GM21423 (cell line): ENCODE data around the gene SNAP29.
"Not testable (repeated sequence)": the region's sequence is repeated elsewhere in the genome, so short reads cannot be mapped to it uniquely, and the experiment has no call there.

Experiments used
- ATAC-seq: cut with Tn5 transposase; IDR thresholded peaks from one replicate; pipeline ENCODE4 v1.9.1; 2021; ENCODE audit warnings: mild to moderate bottlenecking, moderate library complexity; ENCODE audit not compliant: unreplicated experiment

SNAP29 gene

GRCh38 chr22:20927940-20928572, 69.2 kb downstream of the SNAP29 start:
- no peak for ATAC-seq

- no peak for ATAC-seq
Measured at GRCh38 chr22:20928573-20928967, 69.8 kb downstream of the SNAP29 start.

GRCh38 chr22:20930004-20930403, 71.2 kb downstream of the SNAP29 start:
- no peak for ATAC-seq

- ATAC-seq: not testable (repeated sequence)
Measured at GRCh38 chr22:20930435-20930834, 71.6 kb downstream of the SNAP29 start.

DNA sequence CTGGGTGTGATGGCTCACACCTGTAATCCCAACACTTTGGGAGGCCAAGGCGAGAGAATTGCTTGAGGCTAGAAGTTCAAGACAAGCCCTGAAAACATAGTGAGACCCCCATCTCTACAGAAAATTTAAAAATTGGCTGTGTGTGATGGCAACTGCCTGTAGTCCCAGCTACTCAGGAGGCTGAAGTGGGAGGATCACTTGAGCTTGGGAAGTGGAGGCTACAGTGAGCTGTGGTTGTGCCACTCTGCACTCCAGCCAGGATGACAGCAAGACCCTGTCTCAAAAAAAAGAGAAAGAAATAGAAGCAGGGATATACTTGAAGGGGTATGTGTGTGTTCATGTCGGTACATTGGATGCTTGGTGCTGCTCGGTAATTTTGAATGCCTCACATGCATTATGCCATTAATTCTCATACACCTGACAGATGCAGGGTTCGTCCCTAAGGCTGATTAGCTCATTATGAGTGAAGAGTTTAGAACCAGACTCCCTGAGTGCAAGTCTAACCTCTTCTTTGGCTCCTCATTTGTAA, 72.4 kb downstream of the SNAP29 start:
- no peak for ATAC-seq

GRCh38 chr22:20933910-20934309, 75.1 kb downstream of the SNAP29 start:
- no peak for ATAC-seq

- not testable (repeated sequence) for ATAC-seq
Measured at GRCh38 chr22:20935049-20935448, 76.2 kb downstream of the SNAP29 start.

GRCh38 chr22:20935780-20936539, 77.2 kb downstream of the SNAP29 start:
- not testable (repeated sequence) for ATAC-seq

DNA sequence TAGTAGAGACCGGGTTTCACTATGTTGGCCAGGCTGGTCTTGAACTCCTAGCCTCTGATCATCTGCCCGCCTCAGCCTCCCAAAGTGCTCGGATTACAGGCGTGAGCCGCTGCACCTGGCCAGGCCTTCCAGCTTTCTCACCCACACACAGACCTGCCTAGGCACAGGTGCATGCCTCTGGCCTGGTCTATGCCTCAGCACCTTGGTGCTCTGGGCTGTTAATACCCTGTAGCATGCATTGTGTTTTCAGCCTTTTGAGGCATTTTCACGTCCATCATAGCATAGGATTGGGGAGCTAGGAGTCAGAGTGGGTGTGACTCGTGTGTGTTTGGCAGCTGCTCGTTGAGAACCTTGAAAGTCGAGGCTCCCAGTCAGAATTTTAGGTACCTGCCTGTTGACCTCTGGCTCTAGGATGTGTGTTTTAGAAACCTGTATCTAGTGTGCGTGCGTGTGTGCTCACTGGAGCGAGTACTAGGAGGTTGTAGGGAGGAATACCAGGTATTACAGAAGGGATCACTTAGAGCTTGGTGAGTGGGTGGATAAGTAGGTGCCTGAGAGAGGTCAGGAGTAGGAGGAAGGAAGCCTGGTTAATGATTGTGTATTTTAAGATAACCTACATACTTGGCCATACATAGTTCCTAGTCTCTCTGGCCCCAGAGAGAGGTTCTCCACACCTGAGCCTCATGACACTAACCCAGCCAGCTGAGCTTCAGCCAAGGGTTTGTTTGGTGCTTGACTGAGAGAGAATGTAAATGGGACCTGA, 78.4 kb downstream of the SNAP29 start:
- no peak for ATAC-seq

- ATAC-seq: no peak
Measured at GRCh38 chr22:20937794-20938671, 79.2 kb downstream of the SNAP29 start.

- ATAC-seq: not testable (repeated sequence)
Measured at GRCh38 chr22:20939457-20940185, 80.8 kb downstream of the SNAP29 start.

GRCh38 chr22:20940186-20940651, 81.4 kb downstream of the SNAP29 start:
- ATAC-seq: no peak
